Activated CD4-positive, alpha-beta T cell treated with anti-CD3 and anti-CD28 coated beads, Interleukin-2, Interleukin-4, amounts not matched to agents 100 ng/mL and 50 ng/mL, durations not matched to agents 16 hours and 8 hours (primary cell): ENCODE data around the gene RIN2.
"Not testable (repeated sequence)": the region's sequence is repeated elsewhere in the genome, so short reads cannot be mapped to it uniquely, and the experiment has no call there.

Experiments
- DNase-seq: peaks from one replicate; pipeline ENCODE4 v3.0.0-alpha.2; 2020; ENCODE audit warnings: low spot score

RIN2 gene

GRCh38 chr20:19737025-19737424, 21.0 kb upstream of the RIN2 start:
- DNase-seq, result peak; percentile 84

- no peak for DNase-seq
Measured at GRCh38 chr20:19738951-19739350, 19.1 kb upstream of the RIN2 start.

GRCh38 chr20:19739351-19739750, 18.7 kb upstream of the RIN2 start:
- DNase-seq, result no peak

- no peak for DNase-seq
Measured at GRCh38 chr20:19740512-19740911, 17.5 kb upstream of the RIN2 start.

- no peak for DNase-seq
Measured at GRCh38 chr20:19741924-19742323, 16.1 kb upstream of the RIN2 start.

- no peak for DNase-seq
Measured at GRCh38 chr20:19742974-19743639, 15.0 kb upstream of the RIN2 start.

- DNase-seq, result no peak
Measured at GRCh38 chr20:19743640-19743995, 14.4 kb upstream of the RIN2 start.

GRCh38 chr20:19745106-19745505, 13.0 kb upstream of the RIN2 start:
- no peak for DNase-seq

- DNase-seq, result no peak
Measured at GRCh38 chr20:19745584-19745983, 12.5 kb upstream of the RIN2 start.

- no peak for DNase-seq
Measured at GRCh38 chr20:19746396-19746795, 11.7 kb upstream of the RIN2 start.

- DNase-seq, result no peak
Measured at GRCh38 chr20:19747903-19748302, 10.2 kb upstream of the RIN2 start.

- DNase-seq, result no peak
Measured at GRCh38 chr20:19748681-19749080, 9.4 kb upstream of the RIN2 start.

- no peak for DNase-seq
Measured at GRCh38 chr20:19749618-19750071, 8.4 kb upstream of the RIN2 start.

- DNase-seq, result no peak
Measured at GRCh38 chr20:19750101-19750606, 7.9 kb upstream of the RIN2 start.

GRCh38 chr20:19750907-19751636, 7.0 kb upstream of the RIN2 start:
- no peak for DNase-seq

GRCh38 chr20:19754201-19754600, 3.9 kb upstream of the RIN2 start:
- DNase-seq, result not testable (repeated sequence)

- no peak for DNase-seq
Measured at GRCh38 chr20:19756761-19757486, 1.1 kb upstream of the RIN2 start.

- no peak for DNase-seq
Measured at GRCh38 chr20:19757487-19758132, 448 bp upstream of the RIN2 start.

- DNase-seq, result no peak
Measured at GRCh38 chr20:19758501-19759331, 658 bp downstream of the RIN2 start.

GRCh38 chr20:19760371-19760721, 2.3 kb downstream of the RIN2 start:
- no peak for DNase-seq

- DNase-seq, result no peak
Measured at GRCh38 chr20:19761326-19761725, 3.3 kb downstream of the RIN2 start.

- DNase-seq, result no peak
Measured at GRCh38 chr20:19761841-19762240, 3.8 kb downstream of the RIN2 start.
